Endothelial cell (in vitro differentiated cells): ENCODE data around the gene PIM1. TPM values are rescaled to one million over a fixed set of nuclear protein-coding genes. Genes with fewer than 3 reads are reported as not detected.

Source experiments
- DNase-seq: peaks from one replicate; pipeline ENCODE4 v3.0.0; 2021; ENCODE audit warnings: low spot score
- H3K27ac Mint-ChIP-seq: one replicate; pipeline ENCODE4 v1.8.0; 2021; ENCODE audit warnings: mixed read lengths, inconsistent platforms; ENCODE audit not compliant: unreplicated experiment
- H3K27me3 Mint-ChIP-seq: one replicate; pipeline ENCODE4 v1.8.0; 2021; ENCODE audit warnings: mild to moderate bottlenecking, moderate library complexity, mixed read lengths, inconsistent platforms; ENCODE audit not compliant: unreplicated experiment
- H3K36me3 Mint-ChIP-seq: one replicate; pipeline ENCODE4 v1.8.0; 2021; ENCODE audit warnings: mild to moderate bottlenecking, low read depth, mixed read lengths, inconsistent platforms; ENCODE audit not compliant: unreplicated experiment
- H3K4me1 Mint-ChIP-seq: one replicate; pipeline ENCODE4 v1.8.0; 2021; ENCODE audit warnings: mild to moderate bottlenecking, mixed read lengths, inconsistent platforms; ENCODE audit not compliant: unreplicated experiment
- H3K4me3 Mint-ChIP-seq: one replicate; pipeline ENCODE4 v1.8.0; 2021; ENCODE audit warnings: mild to moderate bottlenecking, mixed read lengths, inconsistent platforms; ENCODE audit not compliant: unreplicated experiment
- H3K9me3 Mint-ChIP-seq: one replicate; pipeline ENCODE4 v1.8.0; 2021; ENCODE audit warnings: mixed read lengths, inconsistent platforms; ENCODE audit not compliant: unreplicated experiment
- CTCF ChIP-seq: fragments of 200-600 bp; sonication (generic); IDR thresholded peaks from one replicate; pipeline ENCODE4 v1.5.0; 2021; ENCODE audit warnings: antibody characterized with exemption; ENCODE audit not compliant: unreplicated experiment
- total RNA-seq: library from RNA; stranded (reverse); fragmentation: NEBNext Ultra II Directional; extraction: Animal tissue kit (Norgen Biotek cat#: 25700); gene quantifications from one replicate; pipeline ENCODE4 v1.2.1, GENCODE V29; 2021; ENCODE audit not compliant: unreplicated experiment

PIM1 gene
- total RNA-seq, 1 donor from 2014 or later: 9.6 TPM

- no peak for TF ChIP-seq CTCF
- peaks cover 9% of the 10 kb centered on the region for H3K27me3 Mint-ChIP-seq
- H3K27ac Mint-ChIP-seq: peak overlapping the region; percentile 97
- peaks cover 4% of the 10 kb centered on the region for H3K36me3 Mint-ChIP-seq
- no peaks in the 10 kb centered on the region for H3K9me3 Mint-ChIP-seq
- no peak for DNase-seq
- H3K4me3 Mint-ChIP-seq: peak overlapping the region; percentile 93
- H3K4me1 Mint-ChIP-seq: peaks cover 22% of the 10 kb centered on the region
Measured at GRCh38 chr6:37168163-37168758, 1.7 kb upstream of the PIM1 start.

- DNase-seq: no peak
- peak overlapping the region; percentile 97 for H3K27ac Mint-ChIP-seq
- H3K4me3 Mint-ChIP-seq: peak overlapping the region; percentile 93
Measured at GRCh38 chr6:37168811-37169495, 999 bp upstream of the PIM1 start.

GRCh38 chr6:37170273-37171200, 585 bp downstream of the PIM1 start:
- Mint-ChIP-seq H3K4me3 (peak overlapping the region; percentile 88), H3K27me3 (peaks cover 10% of the 10 kb centered on the region), H3K27ac (no peak overlapping the region), H3K4me1 (peaks cover 22% of the 10 kb centered on the region), H3K9me3 (no peaks in the 10 kb centered on the region), H3K36me3 (peaks cover 13% of the 10 kb centered on the region)
- DNase-seq: peak; percentile 58
- TF ChIP-seq CTCF: no peak

More at GRCh38 chr6:37168811-37169495, 999 bp upstream of the PIM1 start:
- Mint-ChIP-seq H3K4me1 (peaks cover 22% of the 10 kb centered on the region), H3K27me3 (peaks cover 9% of the 10 kb centered on the region), H3K36me3 (peaks cover 9% of the 10 kb centered on the region), H3K9me3 (no peaks in the 10 kb centered on the region)
- TF ChIP-seq CTCF: no peak

GRCh38 chr6:37171201-37171969, 1.4 kb downstream of the PIM1 start:
- peaks cover 10% of the 10 kb centered on the region for H3K27me3 Mint-ChIP-seq
- TF ChIP-seq CTCF: no peak
- H3K4me3 Mint-ChIP-seq: peak overlapping the region; percentile 88
- H3K9me3 Mint-ChIP-seq: no peaks in the 10 kb centered on the region
- peak; percentile 28 for DNase-seq
- no peak overlapping the region for H3K27ac Mint-ChIP-seq
- H3K4me1 Mint-ChIP-seq: peaks cover 22% of the 10 kb centered on the region
- peaks cover 13% of the 10 kb centered on the region for H3K36me3 Mint-ChIP-seq
